Heart left ventricle (tissue), 13 donors: ENCODE measurements around the gene SCGB1C2.
A peak's percentile ranks its signal among the peaks of the same experiment; 100 is the strongest.

Source experiments
- CTCF ChIP-seq, 12 donors: fragments of 200-600 bp; sonication (generic) in 4 of 12; IDR thresholded peaks; one replicate each; pipeline versions ENCODE4 v1.5.0 to v1.8.0; 2018 to 2022; ENCODE audit warnings: antibody characterized with exemption in 12 of 12, mild to moderate bottlenecking in 5 of 12
- POLR2A ChIP-seq, 2 donors: fragments of 450-650 bp; IDR thresholded peaks; one replicate each; pipeline ENCODE4 v1.6.1; 2017; ENCODE audit warnings: antibody characterized with exemption in 2 of 2, mild to moderate bottlenecking in 2 of 2, moderate library complexity in 2 of 2
- donor health status: ischemic (EF 13 %, LVEDD 7.1; RV severe dilation, severe dysfunction).
- donor health status: DM: no; HTN: yes; CAD: no.
- donor health status: DM: no; HTN: no; CAD: no.
- donor health status: ischemic (EF 25% LVEDD 6.9; RV normal size, moderate dysfunction).
- donor health status: ischemic (EF 25% LVEDD 5.7; RV mildly dilated, moderate dysfunction).
- donor health status: ischemic (EF 35%, LVEDD 5.7; RV mildly dilated, moderate dysfunction).
- donor health status: nonischemic (EF 11% LVEDD 7.7; RV severe dilation, severe dysfunction).
- donor health status: DM: yes; HTN: yes; CAD: no.
- donor health status: PGD.
- donor health status: ischemic (EF 29% LVEDD 5.4; RV normal size, mild dysfunction).
- donor health status: nonischemic (EF 23%, LVEDD 6.1; RV moderate dilation, normal function).

DNA sequence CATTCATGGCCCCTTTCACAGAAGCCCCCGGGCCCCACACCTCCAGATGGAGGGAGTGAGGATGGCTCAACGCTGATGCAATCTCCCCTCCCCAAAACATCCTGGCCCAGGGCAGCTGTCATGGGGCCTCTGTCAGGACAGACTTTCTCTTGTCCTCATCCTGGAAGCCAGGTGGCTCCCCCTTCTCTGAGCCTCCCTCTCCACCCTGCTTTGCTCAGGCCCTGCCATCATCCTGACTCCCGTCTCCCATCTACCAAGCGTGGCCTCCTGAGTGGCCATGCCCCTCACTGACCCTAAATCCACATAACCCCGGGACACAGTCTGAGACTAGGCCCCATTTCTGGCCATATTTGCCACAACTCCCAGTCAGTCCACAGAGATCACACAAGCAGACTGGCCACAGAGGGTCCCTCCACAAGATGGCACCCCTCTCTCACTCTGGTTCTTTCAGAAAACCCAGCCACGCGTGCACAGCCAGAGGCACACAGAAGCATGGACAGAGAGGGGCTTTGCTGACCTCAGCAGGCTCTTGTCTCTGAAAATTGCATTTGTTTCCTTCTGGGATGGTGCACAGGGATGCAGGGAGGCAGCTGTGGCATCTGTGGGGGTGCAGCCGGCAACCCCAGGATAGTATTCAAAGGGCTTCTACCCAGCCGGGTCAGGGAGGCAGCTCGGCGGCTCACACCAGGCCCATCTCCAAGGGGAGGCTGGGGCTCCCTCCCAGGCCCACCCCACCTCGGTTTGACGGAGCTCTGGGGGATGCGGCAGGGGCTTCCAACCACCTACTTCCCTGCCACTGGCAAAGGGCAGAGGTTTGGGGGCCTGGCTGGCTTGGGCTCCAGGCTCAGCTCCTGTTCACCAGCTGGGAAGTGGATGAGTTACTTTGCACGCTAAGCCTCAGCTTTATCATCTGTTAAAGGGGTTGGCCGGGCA lies 27.2 kb downstream of the SCGB1C2 start:
- TF ChIP-seq CTCF (IDR thresholded peaks at IDR 0.05) (peak; percentile 32 to 67 (median 56)), POLR2A (IDR thresholded peaks at IDR 0.05) (no peak)
